Measurements from ENCODE around the gene MMP20. TPM values are rescaled to one million over a fixed set of nuclear protein-coding genes. Genes with fewer than 3 reads are reported as not detected.

MMP20 gene
- total RNA-seq, 3 donors from 2014 or later = not detected

- DNase-seq (no peak), ATAC-seq (no peak)
- Histone ChIP-seq H3K4me1 (ENCODE audit: low read depth) (no peaks in the 10 kb centered on the region), H3K4me3 (no peak overlapping the region), H3K9me3 (no peaks in the 10 kb centered on the region), H3K36me3 (ENCODE audit: low read depth) (no peaks in the 10 kb centered on the region)
- TF ChIP-seq CTCF (IDR thresholded peaks at IDR 0.05) = no peak
- intact Hi-C loops (cut with DNase I, micrococcal nuclease) = no loop called here
These were observed 35.9 kb upstream of the MMP20 start for GRCh38 chr11:102661040-102661439.

- no peaks in the 10 kb centered on the region for H3K36me3 ChIP-seq (ENCODE audit: low read depth)
- ATAC-seq (no peak), DNase-seq (no peak)
- H3K9me3 ChIP-seq = no peaks in the 10 kb centered on the region
- no peak overlapping the region for H3K4me3 ChIP-seq
- H3K4me1 ChIP-seq (ENCODE audit: low read depth) = no peaks in the 10 kb centered on the region
- intact Hi-C loops (cut with DNase I, micrococcal nuclease) = no loop called here
- no peak for TF ChIP-seq CTCF (IDR thresholded peaks at IDR 0.05)
These were observed 31.4 kb upstream of the MMP20 start for GRCh38 chr11:102656528-102656927.

DNA sequence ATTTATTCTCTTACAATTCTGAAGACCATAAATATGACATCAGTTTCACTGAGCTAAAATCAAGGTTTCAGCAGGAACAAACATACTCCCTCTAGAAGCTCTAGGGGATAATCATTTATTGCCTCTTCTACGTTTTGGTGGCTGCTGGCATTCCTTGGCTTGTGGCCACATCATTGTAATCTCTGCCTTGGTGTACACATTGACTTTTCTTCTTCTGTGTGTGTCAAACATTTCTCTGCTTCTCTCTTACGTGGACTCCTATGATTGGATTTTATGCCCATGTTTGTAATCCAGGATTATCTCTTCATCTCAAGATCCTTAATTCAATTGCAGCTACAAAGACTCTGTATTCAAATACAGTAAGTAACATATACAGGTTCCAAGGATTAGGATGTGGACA is 30.4 kb upstream of the MMP20 start:
- Histone ChIP-seq H3K4me1 (ENCODE audit: low read depth) (no peaks in the 10 kb centered on the region), H3K36me3 (ENCODE audit: low read depth) (no peaks in the 10 kb centered on the region), H3K4me3 (no peak overlapping the region), H3K9me3 (no peaks in the 10 kb centered on the region)
- intact Hi-C loops (cut with DNase I, micrococcal nuclease) = no loop called here
- no peak for ATAC-seq
- TF ChIP-seq CTCF (IDR thresholded peaks at IDR 0.05) = no peak
- DNase-seq = no peak

DNA sequence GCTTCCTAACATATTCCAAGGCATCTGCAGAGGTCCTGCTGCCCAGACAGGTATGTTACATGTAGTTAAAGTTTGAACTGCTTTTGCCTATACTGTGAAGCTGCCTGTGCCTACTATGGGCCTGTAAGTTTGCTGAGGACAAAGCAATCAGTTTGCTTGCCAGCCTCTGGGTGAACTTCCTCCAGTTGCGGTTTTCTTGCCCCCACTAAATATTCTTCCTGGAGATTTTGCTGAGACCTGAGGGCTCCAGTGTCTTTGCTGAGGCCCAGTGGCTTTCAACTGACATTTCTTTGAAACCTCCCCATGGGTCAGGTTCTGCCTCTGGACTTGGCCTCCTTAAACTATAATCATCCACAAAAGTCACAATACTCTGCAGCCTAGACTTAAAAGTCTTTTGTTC is 29.6 kb upstream of the MMP20 start:
- no peak for TF ChIP-seq CTCF (IDR thresholded peaks at IDR 0.05)
- Histone ChIP-seq H3K4me1 (ENCODE audit: low read depth) (no peaks in the 10 kb centered on the region), H3K9me3 (no peaks in the 10 kb centered on the region), H3K36me3 (ENCODE audit: low read depth) (no peaks in the 10 kb centered on the region), H3K4me3 (no peak overlapping the region)
- ATAC-seq (no peak), DNase-seq (no peak)
- intact Hi-C loops (cut with DNase I, micrococcal nuclease) = no loop called here

GRCh38 chr11:102653744-102654291 is 28.7 kb upstream of the MMP20 start:
- DNase-seq (no peak), ATAC-seq (no peak)
- no peaks in the 10 kb centered on the region for H3K36me3 ChIP-seq (ENCODE audit: low read depth)
- no peaks in the 10 kb centered on the region for H3K4me1 ChIP-seq (ENCODE audit: low read depth)
- no peak overlapping the region for H3K4me3 ChIP-seq
- no peaks in the 10 kb centered on the region for H3K9me3 ChIP-seq
- intact Hi-C loops (cut with DNase I, micrococcal nuclease) = no loop called here
- TF ChIP-seq CTCF (IDR thresholded peaks at IDR 0.05) = no peak

- ATAC-seq = no peak
These were observed 22.3 kb upstream of the MMP20 start for GRCh38 chr11:102647430-102647829.

More at GRCh38 chr11:102647430-102647829, 22.3 kb upstream of the MMP20 start:
- Histone ChIP-seq H3K9me3 (no peaks in the 10 kb centered on the region), H3K36me3 (ENCODE audit: low read depth) (no peaks in the 10 kb centered on the region), H3K4me3 (no peak overlapping the region), H3K4me1 (ENCODE audit: low read depth) (no peaks in the 10 kb centered on the region)
- DNase-seq = no peak
- no peak for TF ChIP-seq CTCF (IDR thresholded peaks at IDR 0.05)
- intact Hi-C loops (cut with DNase I, micrococcal nuclease) = no loop called here

All from mucosa of descending colon (tissue), 3 donors.